HEK293T (cell line): ENCODE data around the gene LMF1.
A peak's percentile ranks its signal among the peaks of the same experiment; 100 is the strongest.

Experiments used
- CTCF ChIA-PET: fragments of 350-600 bp; formaldehyde crosslinking; extraction: SDS; loops from one replicate; lab custom pipeline; 2021; ENCODE audit warnings: antibody characterized with exemption, inconsistent platforms; lab: Yijun Ruan, JAX
- POLR2A ChIA-PET: fragments of 350-600 bp; formaldehyde crosslinking; extraction: SDS; loops from one replicate; lab custom pipeline; 2020; ENCODE audit warnings: antibody characterized with exemption, inconsistent platforms; lab: Yijun Ruan, JAX
- DNase-seq: peaks from one replicate; pipeline ENCODE4 v3.0.0; 2012; ENCODE audit warnings: mixed read lengths; ENCODE audit errors: extremely low spot score
- ARNT ChIP-seq: fragments of 450-650 bp; IDR thresholded peaks from 2 replicates; pipeline ENCODE4 v1.6.1; 2017; ENCODE audit warnings: mild to moderate bottlenecking
- BHLHE40 ChIP-seq: fragments of 450-650 bp; IDR thresholded peaks from 2 replicates; pipeline ENCODE4 v1.6.1; 2016; ENCODE audit warnings: mild to moderate bottlenecking, moderate library complexity, borderline replicate concordance
- CTBP1 ChIP-seq: fragments of 450-650 bp; IDR thresholded peaks from 2 replicates; pipeline ENCODE4 v1.6.1; 2016; ENCODE audit warnings: borderline replicate concordance
- ELF4 ChIP-seq: fragments of 450-650 bp; IDR thresholded peaks from 2 replicates; pipeline ENCODE4 v1.6.1; 2017; ENCODE audit warnings: antibody characterized with exemption
- FOXA1 ChIP-seq: fragments of 450-650 bp; IDR thresholded peaks from 2 replicates; pipeline ENCODE4 v1.6.1; 2016; ENCODE audit warnings: mild to moderate bottlenecking
- FOXK2 ChIP-seq: fragments of 450-650 bp; IDR thresholded peaks from 2 replicates; pipeline ENCODE4 v1.6.1; 2016; ENCODE audit warnings: mild to moderate bottlenecking
- FOXM1 ChIP-seq: fragments of 450-650 bp; IDR thresholded peaks from 2 replicates; pipeline ENCODE4 v1.6.1; 2017; ENCODE audit warnings: mild to moderate bottlenecking, borderline replicate concordance
- HDGF ChIP-seq: fragments of 450-650 bp; IDR thresholded peaks from 2 replicates; pipeline ENCODE4 v1.6.1; 2017; ENCODE audit warnings: antibody characterized with exemption, borderline replicate concordance
- L3MBTL2 ChIP-seq: fragments of 450-650 bp; conservative IDR thresholded peaks from 2 replicates; pipeline ENCODE4 v1.6.1; 2016; ENCODE audit warnings: mild to moderate bottlenecking
- LEF1 ChIP-seq: fragments of 450-650 bp; IDR thresholded peaks from 2 replicates; pipeline ENCODE4 v1.6.1; 2017; ENCODE audit warnings: mild to moderate bottlenecking, borderline replicate concordance
- NFRKB ChIP-seq: fragments of 450-650 bp; IDR thresholded peaks from 2 replicates; pipeline ENCODE4 v1.6.1; 2016; ENCODE audit warnings: mild to moderate bottlenecking, moderate library complexity
- SP1 ChIP-seq: fragments of 450-650 bp; IDR thresholded peaks from 2 replicates; pipeline ENCODE4 v1.6.1; 2017
- SUZ12 ChIP-seq: fragments of 450-650 bp; IDR thresholded peaks from 2 replicates; pipeline ENCODE4 v1.6.1; 2016; ENCODE audit warnings: mild to moderate bottlenecking
- TARDBP ChIP-seq: fragments of 450-650 bp; IDR thresholded peaks from 2 replicates; pipeline ENCODE4 v1.6.1; 2016
- ZNF384 ChIP-seq: fragments of 450-650 bp; IDR thresholded peaks from 2 replicates; pipeline ENCODE4 v1.6.1; 2016
- TF ChIP-seq, protein P1 (sequence below): fragments of 450-650 bp; IDR thresholded peaks from 2 replicates; pipeline ENCODE4 v1.6.1; 2016

The LMF1 gene

DNA sequence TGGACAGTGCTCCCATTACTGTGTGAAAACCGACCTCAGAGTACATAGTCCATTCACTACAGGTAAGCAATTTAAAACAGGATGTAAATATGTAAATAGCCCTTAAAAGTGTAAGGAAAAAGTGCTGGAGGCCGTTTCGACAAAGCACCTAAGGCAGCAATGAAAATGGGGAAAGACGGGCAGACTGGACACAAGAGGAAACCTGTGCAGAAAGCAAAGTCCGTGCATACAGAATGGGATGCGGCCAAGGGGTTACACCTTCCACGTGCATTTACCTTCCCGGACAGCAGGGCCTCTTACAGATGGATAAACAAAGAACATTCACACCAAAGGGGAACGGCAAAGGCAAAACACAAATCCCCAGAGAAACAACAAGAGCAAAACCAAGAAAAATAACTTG lies 32.0 kb downstream of the LMF1 start:
- TF ChIP-seq FOXK2 (no peak), ZNF384 (no peak)
- CTCF ChIA-PET: no interaction called here
- POLR2A ChIA-PET: no interaction called here
- no peak for DNase-seq

DNA sequence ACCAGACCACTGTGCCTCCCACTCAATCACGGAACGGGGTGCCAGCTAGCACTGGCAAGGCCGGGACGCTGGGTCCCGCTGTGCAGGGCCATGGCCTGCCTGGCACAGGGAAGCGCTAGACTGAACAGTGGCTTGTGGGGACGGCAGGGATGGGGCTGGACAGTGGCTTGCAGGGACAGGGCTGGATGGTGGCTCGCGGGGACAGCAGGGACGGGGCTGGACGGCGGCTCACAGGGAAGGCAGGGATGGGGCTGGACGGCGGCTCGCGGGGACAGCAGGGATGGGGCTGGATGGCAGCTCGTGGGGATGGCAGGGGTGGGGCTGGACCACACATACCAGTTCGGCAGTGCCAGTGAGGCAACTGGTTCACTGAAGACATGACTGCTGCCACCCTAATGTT lies 32.6 kb downstream of the LMF1 start:
- ChIA-PET CTCF (no interaction called here), POLR2A (no interaction called here)
- no peak for TF ChIP-seq NFRKB
- TF ChIP-seq SP1: no peak
- no peak for TF ChIP-seq L3MBTL2
- no peak for TF ChIP-seq FOXK2
- TF ChIP-seq ZNF384: no peak
- TF ChIP-seq, protein P1, sequence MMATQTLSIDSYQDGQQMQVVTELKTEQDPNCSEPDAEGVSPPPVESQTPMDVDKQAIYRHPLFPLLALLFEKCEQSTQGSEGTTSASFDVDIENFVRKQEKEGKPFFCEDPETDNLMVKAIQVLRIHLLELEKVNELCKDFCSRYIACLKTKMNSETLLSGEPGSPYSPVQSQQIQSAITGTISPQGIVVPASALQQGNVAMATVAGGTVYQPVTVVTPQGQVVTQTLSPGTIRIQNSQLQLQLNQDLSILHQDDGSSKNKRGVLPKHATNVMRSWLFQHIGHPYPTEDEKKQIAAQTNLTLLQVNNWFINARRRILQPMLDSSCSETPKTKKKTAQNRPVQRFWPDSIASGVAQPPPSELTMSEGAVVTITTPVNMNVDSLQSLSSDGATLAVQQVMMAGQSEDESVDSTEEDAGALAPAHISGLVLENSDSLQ: no peak
- TF ChIP-seq FOXM1: no peak
- no peak for TF ChIP-seq ELF4
- no peak for TF ChIP-seq BHLHE40
- TF ChIP-seq LEF1: no peak
- no peak for TF ChIP-seq SUZ12
- TF ChIP-seq FOXA1: no peak
- TF ChIP-seq ARNT: no peak
- TF ChIP-seq CTBP1: no peak
- no peak for DNase-seq

DNA sequence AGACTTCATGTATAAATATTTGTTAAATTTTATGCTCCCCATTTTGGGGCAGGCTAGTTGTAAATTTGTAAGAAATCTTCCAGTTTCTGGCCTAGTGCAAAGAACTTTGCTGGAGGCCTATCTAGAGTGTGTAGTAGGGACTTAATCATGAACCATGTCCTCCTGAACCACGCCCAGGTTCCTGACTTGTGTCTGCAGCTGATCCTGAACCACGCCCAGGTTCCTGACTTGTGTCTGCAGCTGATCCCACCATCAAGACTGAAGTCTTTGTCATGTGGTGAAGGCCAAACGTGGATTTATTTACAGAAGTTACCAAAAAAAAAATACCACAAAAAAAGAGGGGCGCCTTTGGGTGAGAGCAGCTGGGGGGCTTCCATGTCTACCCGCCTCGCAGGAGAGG lies 33.1 kb downstream of the LMF1 start:
- ChIA-PET CTCF (no interaction called here), POLR2A (no interaction called here)
- TF ChIP-seq BHLHE40 (no peak), ZNF384 (no peak), TARDBP (no peak), SUZ12 (no peak), ARNT (no peak), HDGF (no peak), CTBP1 (no peak), FOXA1 (no peak), ELF4 (no peak), FOXM1 (no peak), SP1 (no peak), FOXK2 (no peak), NFRKB (no peak), LEF1 (no peak)
- TF ChIP-seq, protein P1: no peak
- no peak for DNase-seq

DNA sequence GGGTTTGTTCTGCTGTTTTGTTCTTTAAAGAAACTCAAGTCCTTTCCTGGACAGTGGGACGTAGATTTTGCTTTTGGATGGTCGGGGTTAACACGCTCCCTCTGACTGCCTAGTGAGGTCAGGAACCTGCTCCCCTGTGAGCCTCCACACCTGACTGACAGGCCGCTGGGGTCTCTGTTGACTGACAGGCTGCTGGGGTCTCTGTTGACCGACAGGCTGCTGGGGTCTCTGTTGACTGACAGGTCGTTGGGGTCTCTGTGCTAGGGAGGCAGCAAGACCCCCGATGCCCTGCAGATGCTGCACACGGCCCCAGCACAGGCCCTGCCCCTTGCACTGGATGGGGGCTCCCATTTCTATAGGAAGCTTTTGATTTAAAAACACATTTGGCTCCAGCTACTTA lies 33.5 kb downstream of the LMF1 start:
- ChIA-PET POLR2A (no interaction called here), CTCF (no interaction called here)
- DNase-seq: no peak

DNA sequence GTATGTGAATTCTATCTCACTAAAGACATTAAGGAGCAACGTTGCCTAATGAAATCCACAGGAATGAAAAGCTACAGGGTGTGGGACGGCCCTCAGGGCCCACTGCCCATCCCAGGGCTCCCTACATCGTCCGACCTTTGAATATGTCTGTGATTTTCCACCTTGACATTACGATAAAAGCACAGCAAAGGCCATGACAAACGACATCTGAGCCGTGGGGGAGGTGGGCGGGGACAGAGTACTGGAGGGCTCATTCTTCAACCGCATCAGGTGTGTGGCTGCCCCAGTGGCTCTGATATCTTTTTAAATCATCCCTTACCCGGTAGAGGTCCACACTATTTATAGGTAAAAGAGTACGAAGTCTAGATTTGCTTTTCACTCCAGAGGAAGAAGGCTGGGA lies 35.1 kb downstream of the LMF1 start:
- no peak for TF ChIP-seq SP1
- TF ChIP-seq LEF1: no peak
- TF ChIP-seq FOXA1: no peak
- TF ChIP-seq FOXM1: no peak
- no peak for TF ChIP-seq ZNF384
- no peak for TF ChIP-seq CTBP1
- TF ChIP-seq L3MBTL2: no peak
- TF ChIP-seq NFRKB: no peak
- no peak for DNase-seq
- POLR2A ChIA-PET: interaction anchor here (0.6 kb wide), 1 partner anchor 9 kb away, joined by 4 read pairs; no protein-coding TSS in a partner anchor
- CTCF ChIA-PET: no interaction called here

More for the DNA sequence above, 33.5 kb downstream of the LMF1 start:
- TF ChIP-seq, protein P1: peak; percentile 34; the same call in 1 of the 2 replicates
- TF ChIP-seq L3MBTL2 (no peak), SUZ12 (no peak), HDGF (no peak), BHLHE40 (no peak), ELF4 (no peak)

DNA sequence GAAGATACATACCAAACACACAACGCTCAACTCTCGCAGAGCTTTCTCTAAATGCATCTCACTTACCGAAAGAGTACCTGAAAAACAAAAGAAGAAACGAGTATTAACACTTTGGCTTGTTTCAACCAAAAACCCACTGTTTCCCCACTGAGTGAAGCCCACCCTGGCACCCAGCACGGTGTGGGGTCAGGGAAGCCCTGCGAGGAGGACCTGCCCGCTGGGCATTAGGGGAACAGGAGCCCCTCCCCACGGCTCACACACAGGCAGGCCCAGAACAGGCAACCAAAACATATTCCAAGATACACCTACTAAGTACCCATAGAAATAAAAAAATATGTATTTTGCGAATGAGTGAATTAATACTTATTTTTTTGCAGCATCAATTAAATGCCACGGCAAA lies 36.6 kb downstream of the LMF1 start:
- ChIA-PET POLR2A (no interaction called here), CTCF (no interaction called here)
- DNase-seq: no peak
- TF ChIP-seq, protein P1: no peak
- TF ChIP-seq ARNT (no peak), FOXK2 (no peak), ELF4 (no peak), CTBP1 (no peak), LEF1 (no peak), BHLHE40 (no peak), ZNF384 (no peak), TARDBP (no peak), SUZ12 (no peak), HDGF (no peak), FOXM1 (no peak), NFRKB (no peak)
